HG02798 (cell line): ENCODE data around the gene ZMPSTE24.
"Not testable (repeated sequence)": the region's sequence is repeated elsewhere in the genome, so short reads cannot be mapped to it uniquely, and the experiment has no call there.

Experiments used
- ATAC-seq: cut with Tn5 transposase; IDR thresholded peaks from one replicate; pipeline ENCODE4 v1.9.1; 2021; ENCODE audit warnings: mild to moderate bottlenecking; ENCODE audit not compliant: unreplicated experiment, poor library complexity

ZMPSTE24 gene

DNA sequence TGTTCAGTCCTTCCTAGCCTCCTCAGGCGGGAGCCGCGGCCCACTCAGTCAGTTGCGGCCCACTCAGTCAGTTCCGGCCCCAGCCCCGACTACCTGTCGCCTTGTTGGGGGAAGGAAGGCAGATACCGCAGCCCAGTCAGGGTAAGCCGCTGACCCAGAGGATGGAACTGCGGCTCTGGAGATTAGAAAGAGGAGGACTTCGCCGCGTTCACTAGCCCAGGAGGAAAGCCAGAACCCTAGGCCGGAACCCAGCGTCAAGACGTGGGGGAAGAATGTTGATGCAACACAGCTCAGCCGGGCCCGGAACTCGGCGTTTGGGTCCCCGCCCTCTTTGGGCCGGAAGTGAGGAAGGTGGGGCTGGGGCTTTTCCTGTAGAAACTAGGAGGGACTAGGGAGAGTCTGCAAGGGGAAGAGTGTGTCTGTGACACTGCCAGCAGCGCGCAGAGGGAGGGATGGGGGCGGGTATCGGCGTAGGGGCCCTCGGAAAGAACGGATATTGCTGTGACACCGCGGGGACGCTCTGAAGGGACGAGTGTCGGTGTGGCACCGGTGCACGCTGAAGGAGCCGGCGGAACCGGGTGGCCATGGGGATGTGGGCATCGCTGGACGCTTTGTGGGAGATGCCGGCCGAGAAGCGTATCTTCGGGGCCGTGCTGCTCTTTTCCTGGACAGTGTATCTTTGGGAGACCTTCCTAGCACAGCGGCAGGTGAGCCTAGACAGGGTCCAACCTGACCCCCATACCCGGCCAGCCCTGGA lies at the start of gene ZMPSTE24:
Gene ZMPSTE24 (plus strand): TSS at position 549 of the 757 bp plus-strand sequence. CDS start 36 bp downstream, at position 585.
- ATAC-seq = peak; percentile 95

DNA sequence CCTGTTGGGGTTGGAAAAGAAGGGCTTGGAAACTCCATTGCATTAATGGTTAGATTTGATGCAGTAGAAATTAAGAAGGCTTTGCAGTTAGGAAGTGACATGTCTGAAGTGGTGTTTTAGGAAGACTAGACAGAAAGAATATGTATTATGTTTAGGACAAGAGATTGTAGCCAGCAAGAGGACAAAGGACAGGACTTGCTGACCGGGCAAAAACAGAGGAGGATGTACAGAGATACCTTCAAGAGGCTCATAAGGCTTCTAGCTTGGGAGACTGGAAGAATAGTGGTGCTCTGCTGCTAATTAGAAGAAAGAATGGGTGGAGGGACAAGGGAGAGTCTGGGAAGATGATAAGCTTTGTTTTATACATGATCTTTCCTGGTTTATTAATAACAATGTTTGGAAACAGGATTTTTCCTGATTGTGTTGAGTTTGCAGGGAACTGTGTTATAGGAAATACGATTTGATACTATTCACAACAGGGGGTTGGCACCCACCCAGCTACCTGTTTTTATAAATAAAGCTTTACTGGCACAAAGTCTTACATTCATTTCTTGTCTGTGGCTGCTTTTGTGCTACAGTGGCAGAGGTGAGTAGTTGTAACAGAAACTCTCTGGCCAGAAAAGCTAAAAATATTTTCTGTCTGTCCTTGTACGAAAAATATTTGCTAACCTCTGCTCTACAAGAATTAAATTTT lies 47.4 kb upstream of the ZMPSTE24 start:
- no peak for ATAC-seq

DNA sequence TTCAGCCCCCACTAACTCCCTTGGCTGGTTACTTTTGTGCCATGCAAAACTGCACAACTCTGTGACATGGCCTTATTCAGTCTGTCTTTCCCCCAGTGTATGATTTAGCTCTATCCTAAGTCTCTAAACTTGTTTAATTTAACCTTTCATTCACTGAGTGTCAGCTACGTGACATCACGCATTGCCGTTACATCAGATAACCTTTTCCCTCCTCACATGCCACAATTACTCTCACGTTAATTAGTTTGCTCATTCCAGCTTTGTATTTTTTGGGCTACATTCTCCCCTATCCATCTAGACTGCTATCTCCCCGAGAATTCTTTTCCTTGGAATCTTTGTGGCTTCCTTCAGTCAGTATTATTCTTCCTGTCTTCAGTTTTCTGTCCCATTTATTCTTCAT lies 39.7 kb upstream of the ZMPSTE24 start:
- ATAC-seq = no peak

DNA sequence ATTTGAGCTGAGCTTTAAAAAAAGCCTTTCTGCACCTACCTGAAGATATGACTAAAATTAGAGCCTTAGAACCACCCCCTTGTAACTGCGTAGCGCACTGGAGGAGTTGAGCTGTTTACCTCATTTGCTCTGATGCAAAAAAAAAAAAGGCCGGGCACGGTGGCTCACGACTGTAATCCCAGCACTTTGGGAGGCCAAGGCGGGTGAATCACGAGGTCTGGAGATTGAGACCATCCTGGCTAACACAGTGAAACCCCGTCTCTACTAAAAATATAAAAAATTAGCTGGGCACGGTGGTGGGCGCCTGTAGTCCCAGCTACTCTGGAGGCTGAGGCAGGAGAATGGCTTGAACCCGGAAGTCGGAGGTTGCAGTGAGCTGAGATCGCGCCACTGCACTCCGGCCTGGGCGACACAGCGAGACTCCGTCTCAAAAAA lies 36.5 kb upstream of the ZMPSTE24 start:
- not testable (repeated sequence) for ATAC-seq

DNA sequence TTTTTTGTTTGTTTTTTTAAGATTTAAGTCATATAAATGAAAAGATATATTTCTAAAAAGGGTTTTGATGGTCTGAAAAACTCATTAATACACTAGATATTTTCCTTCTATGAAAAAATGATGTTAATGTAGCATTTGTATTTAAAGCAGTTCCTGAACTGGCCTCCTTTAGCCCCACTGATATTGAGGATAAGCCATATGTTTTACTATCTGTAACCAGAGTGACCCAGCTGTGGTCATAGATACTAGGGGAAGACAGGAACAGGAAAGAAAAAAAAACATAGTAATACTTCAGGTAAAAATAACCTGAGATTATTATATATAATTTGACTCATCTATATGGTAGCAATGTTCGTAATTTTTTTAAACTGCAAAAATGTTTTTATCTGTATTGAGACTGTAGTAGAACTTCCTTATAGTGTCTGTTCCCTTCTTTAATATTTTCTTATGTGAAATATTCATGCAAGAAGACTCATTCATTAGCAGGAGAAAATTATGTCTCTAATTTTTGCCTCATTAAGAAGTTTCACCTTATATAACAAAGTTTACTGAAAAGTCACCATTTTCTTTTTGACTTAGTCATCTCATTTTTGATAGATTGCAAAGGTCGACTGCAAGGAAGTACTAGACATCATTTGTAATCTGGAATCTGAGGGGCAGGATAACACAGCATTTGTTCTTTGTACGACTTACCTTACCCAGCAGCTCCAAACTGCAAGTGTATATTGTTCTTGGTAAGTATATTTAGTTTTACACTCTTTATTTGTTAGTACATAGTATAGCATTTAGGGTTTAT lies 35.9 kb upstream of the ZMPSTE24 start:
- ATAC-seq = no peak

DNA sequence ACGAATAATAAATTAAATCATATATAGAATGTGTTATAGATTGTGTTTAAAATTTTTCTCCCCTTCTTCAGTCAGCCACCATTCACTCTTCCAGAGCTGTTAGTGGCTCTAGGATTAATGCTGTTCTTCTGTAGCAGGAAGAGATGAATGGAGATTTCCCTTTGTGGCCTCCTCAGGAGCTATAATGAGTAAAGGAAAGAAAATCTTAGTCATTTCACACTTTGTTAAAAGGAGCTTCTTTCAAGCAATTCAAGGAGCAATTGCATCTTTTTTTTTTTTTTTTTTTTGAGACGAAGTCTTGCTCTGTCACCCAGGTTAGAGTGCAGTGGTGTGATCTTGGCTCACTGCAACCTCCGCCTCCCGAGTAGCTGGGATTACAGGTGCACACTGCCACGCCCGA lies 34.0 kb upstream of the ZMPSTE24 start:
- no peak for ATAC-seq

DNA sequence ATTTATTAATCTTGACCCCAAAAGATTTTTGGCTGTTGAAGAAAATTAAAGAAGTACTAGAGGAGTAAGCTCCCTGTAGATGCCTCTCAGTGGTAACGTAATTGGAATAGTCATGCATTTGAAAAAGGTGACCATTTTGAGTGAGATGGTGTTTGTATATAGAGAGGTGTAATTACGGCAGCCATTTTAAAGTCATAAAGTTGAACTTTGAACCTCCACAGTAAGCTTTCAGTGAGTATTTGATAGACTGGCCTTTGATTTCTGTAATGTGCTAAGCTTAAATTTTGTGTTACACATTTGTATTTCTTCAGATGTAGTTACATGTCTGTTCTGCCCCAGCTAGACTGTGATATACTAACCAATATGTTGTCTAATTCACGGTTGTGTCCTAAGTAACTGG lies 31.8 kb upstream of the ZMPSTE24 start:
- no peak for ATAC-seq

DNA sequence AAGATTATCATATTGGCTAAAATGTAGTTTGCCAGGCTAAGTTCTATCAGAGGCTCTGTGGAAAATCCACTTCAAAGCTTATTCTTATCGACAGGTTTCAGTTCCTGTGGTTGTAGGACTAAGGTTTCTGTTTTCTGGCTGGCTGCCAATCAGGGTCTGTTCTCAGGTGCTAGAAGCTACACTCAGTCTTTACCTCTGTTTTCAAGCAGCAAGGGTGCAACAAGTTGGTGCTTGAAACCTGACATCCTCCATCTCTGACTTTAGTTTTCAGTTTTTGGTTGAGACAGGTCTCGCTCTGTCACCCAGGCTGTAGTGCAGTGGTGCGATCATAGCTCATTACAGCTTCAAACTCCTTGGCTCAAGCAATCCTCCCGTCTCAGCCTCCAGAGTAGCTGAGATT lies 25.6 kb upstream of the ZMPSTE24 start:
- peak; percentile 88 for ATAC-seq

DNA sequence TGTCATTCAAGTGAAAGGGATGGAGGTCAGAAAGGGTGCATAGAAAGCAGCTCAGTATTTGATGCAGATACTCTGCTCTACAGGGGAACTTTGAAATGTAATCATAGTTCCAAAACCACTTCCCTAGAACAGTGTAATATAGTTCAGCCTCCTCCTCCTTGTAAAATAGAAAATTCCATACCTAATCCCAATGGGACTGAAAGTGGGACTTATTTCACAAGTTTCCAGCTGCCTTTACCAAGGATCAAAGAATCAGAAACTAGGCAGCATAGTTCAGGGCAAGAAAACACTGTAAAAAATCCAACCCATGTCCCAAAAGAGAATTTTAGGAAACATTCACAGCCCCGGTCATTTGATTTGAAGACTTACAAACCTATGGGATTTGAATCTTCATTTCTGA lies 18.4 kb upstream of the ZMPSTE24 start:
- ATAC-seq = no peak

DNA sequence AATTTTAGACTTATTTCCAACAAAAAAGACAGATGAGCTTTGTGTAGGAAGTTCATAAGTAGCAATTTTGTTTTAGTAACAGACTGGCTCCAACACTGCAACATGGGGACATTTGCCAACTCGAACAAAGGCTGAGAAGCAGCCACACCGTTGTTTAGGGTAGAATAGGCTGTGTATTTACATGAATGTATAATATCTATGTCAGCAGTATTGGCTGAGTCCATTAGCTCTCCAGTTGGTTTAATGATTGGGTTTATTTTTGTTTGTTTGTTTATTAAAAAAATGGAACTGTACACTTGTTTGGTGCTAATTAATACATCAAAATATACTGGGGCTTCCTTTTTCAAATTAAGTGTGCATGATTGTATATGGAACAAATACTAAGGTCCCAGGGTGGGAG lies 17.6 kb upstream of the ZMPSTE24 start:
- ATAC-seq = no peak

DNA sequence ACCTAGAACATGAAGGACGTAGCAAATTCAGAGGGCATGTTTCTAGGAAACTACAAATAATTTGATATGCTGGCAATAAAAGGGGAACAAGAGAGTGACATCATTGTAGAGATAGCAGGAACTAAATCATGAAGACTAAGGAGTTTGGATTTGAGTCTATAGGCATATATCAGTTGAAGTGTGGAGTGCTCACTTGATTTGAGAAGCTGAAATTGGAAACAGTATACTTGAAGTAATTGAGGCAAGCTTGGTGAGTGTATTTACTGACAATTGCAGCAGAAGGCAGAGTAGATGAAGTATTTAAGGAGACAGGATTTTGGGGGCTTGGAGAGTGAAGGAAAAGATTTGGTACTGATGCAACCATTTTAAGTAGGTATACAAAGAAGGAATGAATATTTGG lies 16.7 kb upstream of the ZMPSTE24 start:
- ATAC-seq = no peak

DNA sequence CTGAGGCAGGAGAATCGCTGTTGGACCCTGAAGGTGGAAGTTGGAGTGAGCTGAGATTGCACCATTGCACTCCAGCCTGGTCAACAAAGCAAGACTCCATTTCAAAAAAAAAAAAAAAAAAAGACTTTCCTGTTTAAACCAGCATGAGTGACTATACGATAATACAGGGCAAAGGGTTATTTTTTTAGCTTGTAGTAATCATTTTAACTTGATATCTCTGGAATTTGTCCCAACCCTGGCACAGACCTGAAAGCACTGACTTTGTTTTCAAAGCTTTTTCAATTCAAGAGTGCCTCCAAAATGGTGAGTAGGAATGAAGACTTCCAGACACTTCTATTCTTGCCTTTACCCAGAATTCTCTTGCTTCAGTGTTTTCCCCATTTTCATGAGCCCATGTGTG lies 14.7 kb upstream of the ZMPSTE24 start:
- no peak for ATAC-seq

DNA sequence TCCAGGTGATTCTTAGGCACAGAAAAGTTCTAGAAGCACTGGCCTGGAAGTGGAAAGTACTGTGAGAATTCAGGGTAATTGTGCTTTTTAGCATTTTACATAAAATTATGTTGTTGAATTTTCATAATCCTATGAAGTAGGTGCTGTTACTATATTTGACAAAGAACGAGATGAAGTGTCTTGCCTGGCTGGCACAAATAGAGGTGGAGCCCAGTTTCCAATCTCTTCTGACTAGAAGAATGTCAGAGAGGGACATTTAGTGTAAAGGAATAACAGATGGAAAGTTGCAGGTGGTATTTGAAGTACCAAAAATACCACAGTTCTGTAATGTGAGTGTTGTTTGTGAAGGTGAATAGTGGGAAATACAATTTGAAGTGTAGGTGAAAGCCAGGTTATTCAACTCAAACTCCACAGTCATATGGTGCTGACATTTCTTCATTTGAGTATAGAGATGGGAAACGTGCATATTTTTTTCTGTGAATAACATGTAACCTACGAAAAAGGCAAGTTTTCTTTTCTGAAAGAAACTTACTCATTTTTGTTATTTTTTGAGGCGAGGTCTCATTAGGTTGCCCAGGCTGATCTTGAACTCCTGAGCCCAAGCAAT lies 13.8 kb upstream of the ZMPSTE24 start:
- ATAC-seq = no peak

DNA sequence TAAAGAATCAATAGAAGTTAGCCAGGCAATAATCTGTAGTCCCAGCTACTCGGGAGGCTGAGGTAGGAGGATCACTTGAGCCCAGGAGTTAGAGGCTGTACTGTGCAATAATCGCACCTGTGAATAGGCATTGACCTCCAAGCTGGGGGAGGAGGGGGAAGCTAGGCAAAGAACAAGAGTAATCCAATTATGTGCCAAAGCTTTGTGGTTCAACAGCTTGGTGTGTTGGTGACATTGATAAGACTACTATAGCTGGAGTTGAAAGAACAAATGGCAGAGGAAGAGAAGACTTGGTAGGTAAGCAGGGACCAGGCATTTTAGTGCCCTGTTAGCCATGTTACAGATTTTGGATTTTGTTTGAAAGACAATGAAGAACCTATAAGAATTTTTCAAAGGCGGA lies 12.3 kb upstream of the ZMPSTE24 start:
- ATAC-seq = no peak

DNA sequence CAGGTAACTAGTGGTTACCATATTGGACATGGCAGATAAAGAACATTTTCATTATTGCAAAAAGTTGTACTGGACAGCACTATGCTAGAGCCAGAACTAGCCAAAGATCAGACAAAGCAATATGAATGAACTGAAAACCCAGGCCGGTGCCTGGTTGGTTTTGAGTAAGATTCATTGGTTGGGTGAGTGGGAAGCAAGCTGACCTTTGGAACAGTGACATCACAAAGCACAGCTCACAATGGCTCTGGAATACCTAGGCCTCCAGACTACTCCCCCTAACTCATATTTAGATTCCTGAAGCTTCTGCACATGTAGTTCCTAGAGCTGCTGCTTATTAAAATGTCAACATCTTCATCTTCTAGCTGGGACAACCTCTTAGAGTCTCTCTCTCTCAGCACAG lies 10.4 kb upstream of the ZMPSTE24 start, which contains the start of gene TMCO2:
Gene TMCO2 (plus strand): TSS at position 283 of the 400 bp plus-strand sequence. CDS start 57 bp downstream, at position 340.
- no peak for ATAC-seq

DNA sequence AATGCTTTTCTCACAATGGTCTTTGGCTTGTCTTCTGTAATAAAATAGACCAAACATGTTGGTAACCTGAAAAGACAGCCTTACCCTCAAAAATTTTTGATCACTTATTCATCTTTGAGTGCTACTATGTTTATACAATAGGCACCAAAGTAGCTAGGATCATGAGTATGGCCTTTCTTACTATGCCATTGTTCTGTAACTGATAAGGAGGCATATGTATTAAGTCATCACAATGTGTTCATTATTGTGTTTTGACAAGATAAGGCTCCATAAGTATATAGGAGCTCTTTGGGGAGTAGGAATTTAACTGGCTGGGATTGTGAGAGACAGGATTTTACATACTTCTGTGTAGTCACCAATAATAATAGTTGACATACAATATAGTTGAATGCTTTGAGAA lies 9.6 kb upstream of the ZMPSTE24 start:
- ATAC-seq = no peak

DNA sequence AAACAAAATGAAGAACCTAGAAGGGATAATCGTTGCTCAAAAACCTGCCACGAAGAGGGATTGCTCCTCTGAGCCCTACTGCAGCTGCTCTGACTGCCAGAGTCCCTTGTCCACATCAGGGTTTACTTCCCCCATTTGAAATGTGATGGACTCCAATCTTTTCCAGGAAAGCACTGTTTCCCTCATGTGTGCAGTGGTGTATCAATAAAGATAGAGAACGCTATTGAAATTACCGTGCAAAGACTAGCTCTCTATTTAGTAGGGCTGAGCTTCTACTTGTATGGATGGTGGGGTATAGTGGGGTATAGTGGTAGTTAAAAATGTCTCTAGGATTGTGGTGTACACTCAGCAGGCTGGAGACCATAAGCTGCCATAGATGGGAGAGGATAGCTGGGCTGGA lies 6.6 kb upstream of the ZMPSTE24 start:
- ATAC-seq = no peak

DNA sequence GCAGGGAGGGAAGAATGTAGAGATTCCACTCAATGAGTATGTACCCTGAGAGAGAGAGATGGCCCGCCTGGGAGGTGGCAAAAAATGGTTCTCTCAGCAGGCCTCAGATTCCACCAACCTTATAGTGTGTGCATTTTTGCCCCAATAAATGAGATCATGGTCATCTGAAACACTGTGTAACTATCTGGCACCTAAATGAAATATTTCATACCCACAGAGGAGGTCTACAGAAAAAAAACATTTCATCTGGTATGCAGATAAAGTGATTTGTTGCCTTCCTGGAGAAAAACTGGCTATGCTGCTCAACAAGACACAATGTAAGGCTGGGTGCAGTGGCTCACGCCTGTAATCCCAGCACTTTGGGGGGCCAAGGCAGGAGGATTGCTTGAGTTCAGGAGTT lies 5.4 kb upstream of the ZMPSTE24 start:
- ATAC-seq = no peak

DNA sequence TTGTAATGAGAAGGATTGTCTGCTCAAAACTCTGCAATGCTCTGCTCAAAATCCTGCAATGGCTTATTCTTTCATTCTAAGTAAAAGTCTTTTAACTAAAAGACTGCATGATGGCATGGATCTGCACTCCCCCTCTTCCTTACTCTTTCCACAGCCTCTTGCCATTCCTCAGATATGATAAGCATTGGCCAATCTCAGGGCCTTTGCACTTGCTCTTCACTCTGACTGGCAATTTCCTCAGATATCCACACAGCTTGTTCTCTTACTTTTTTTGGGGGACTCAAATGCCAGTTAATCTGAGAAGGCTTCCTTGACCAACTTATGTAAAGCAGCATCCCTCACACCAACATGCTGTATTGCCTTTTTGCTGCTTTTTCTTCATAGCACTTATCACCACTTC lies 2.8 kb upstream of the ZMPSTE24 start:
- ATAC-seq = no peak

DNA sequence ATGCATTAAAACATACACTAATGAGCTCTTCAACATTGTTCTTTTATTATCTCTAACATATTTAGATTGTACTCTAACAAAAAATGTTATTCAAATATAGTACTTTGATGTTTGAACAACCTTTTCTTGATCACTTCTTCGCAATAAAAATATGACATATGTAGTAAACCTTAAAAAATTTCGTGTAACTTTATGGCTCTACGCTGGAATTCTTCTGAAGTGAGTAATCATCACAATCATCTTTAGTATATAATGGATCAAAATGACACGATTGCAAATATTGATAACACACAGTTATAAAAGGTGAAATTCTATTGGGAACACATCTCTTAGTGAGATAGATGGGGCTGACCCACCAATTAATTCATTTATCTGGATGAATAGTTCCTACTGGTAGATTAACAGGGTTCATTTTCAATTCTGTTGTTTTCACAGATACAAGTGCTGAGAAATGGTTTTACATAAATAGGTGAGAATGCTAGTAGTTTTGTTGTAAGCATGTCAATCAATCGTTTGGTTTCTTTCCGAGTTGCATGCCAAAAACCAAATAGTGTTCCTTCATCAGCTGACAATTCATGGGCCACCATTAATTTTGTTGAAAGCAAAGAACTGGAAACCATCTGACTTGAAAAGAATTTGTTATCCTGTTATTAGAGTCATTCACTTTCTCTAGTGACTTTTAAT lies 1.5 kb upstream of the ZMPSTE24 start:
- ATAC-seq = no peak
